HG02870 (cell line): Measurements from ENCODE around the gene IL6.
A peak's percentile ranks its signal among the peaks of the same experiment; 100 is the strongest.
"Not testable (repeated sequence)": the region's sequence is repeated elsewhere in the genome, so short reads cannot be mapped to it uniquely, and the experiment has no call there.

Source experiments
- ATAC-seq: cut with Tn5 transposase; IDR thresholded peaks from one replicate; pipeline ENCODE4 v1.9.1; 2021; ENCODE audit warnings: mild to moderate bottlenecking, moderate library complexity; ENCODE audit not compliant: unreplicated experiment

The IL6 gene

GRCh38 chr7:22726907-22727713 lies at the start of gene IL6:
Gene IL6, plus strand, starts transcription at chr7:22727200. Its CDS starts 63 bp downstream, at chr7:22727263.
- no peak for ATAC-seq

GRCh38 chr7:22677263-22677662 lies 49.7 kb upstream of the IL6 start:
- not testable (repeated sequence) for ATAC-seq

- ATAC-seq: no peak
These were observed 49.3 kb upstream of the IL6 start for GRCh38 chr7:22677680-22678079.

DNA sequence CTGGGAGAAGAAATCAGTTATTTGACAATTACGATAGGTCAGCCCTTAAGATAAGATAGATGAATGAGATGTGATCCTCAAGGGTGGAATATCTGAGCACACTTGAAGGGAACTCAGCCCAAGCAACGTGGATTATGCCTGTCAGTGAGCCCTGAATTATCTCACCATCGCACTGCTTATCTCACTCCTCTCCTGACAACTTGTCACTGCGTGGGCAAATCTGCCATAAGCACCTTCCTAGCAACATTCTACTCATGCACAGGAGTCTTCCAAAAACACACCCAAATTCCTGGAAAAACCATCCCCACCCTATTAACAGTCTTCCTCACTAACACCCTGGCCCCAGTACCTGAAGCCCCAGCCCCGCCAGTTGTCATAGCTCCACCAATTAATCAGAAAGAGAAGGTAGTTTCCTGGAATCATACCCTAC lies 46.5 kb upstream of the IL6 start:
- no peak for ATAC-seq

- ATAC-seq: no peak
These were observed 45.7 kb upstream of the IL6 start for GRCh38 chr7:22681312-22681711.

DNA sequence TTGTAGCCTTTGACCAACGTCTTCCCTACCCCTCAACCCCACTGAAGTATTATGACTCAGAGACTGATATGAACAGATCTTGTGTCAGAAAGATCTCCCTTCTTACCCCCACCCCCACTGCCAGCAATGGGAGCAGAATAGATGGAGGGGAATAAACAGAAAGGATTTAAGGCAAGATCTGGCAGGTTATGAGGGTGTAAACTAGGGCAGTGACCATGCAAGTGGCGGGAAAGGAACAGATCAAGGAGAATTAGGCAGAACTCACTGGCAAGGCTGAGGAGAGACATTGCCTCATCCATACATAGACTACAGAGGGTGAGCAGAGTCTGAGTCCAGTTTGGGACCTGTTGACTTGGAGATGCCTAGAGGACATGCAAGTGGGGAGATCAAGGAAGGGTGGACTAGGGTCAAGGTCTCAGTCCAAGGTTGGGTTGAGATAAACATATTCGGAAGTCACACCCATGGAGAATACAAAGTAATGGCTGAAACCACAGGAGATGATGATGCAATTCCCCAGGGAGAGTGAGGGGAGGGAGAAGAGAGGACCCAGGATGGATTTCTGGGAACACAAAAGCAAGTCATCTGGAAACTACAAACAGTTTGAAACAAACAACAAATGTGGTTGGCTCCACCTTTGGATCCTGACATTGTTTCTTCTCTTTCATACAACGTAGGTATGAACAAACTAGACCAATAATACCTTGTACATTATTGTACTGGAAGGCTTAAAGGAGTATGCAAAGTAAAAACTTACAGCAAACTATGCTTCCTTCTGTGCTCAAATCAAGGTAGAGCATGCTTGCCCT lies 44.9 kb upstream of the IL6 start:
- no peak for ATAC-seq

DNA sequence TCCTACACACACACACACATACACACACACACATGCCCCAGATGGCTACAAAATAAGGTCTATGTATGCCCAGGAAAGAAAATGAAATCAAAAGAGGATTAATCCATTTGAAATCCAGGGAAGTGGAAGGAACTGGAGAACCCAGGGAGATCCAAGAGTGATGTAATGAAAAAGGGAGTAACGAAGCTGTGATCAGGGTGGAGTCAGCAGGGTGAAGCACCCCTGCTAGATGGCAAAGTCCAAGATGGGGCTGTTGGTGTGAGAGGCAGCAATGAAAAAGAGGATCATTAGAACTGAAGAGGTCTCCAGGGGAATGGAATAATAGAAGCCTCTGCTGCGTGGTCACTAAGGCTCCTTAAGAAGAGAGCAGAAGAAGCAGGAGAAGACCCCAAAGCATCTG lies 43.6 kb upstream of the IL6 start:
- ATAC-seq: no peak

- no peak for ATAC-seq
These were observed 40.4 kb upstream of the IL6 start for GRCh38 chr7:22686620-22687019.

- ATAC-seq: no peak
These were observed 38.9 kb upstream of the IL6 start for GRCh38 chr7:22688084-22688483.

- ATAC-seq: not testable (repeated sequence)
These were observed 38.1 kb upstream of the IL6 start for GRCh38 chr7:22688934-22689333.

DNA sequence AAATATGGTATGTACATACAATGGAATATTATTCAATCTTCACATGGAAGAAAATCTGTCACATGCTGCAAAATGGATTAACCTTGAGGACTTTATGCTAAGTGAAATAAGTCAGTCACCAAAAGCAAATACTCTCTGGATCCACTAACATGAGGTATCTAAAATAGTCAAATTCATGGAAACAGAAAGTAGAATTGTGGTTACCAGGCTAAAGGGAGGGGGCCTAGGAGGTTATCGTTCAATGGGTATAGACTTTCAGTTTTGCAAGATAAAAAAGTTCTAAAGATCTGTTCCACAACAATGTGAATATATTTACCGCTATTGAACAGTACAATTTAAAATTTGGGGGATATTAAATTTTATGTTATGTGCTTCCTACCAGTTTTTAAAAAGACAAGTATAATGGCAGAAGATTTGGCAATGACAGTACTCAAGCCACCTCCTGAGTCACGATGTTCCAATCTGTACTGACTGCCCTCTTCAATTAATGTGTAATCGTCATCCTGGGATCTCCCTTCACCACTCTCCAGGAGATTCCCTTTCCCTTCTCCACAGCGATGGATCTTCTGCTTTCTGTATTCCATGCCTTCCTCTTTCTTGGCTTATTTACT lies 32.3 kb upstream of the IL6 start:
- ATAC-seq: no peak

DNA sequence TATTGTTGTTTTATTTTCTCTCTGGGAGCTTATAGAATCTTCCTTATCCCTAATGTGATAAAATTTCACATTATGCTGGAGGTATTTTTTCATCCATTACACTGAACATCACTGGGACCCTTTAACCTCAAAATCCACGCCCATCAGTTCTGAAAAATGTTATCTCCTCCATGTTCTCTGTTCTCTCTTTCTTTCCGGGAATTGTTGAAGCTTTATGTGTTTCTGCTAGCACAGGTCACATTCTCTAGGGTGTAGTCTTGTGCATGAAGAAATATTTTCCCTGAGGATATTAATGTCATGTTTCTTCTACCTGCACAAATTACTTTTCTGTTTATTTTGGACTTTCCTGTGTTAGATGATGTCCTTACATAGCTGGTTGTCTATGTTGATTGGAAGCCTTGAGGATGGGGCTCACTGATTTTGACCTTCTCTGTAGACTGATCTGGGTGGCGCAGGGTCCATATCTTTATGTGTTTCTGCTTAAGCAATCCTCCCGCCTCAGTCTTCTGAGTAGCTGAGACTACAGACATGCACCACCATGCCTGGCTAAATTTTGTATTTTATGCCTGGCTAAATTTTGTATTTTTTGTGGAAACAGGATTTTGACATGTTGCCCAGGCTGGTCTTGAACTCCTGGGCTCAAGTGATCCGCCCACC lies 31.4 kb upstream of the IL6 start:
- no peak for ATAC-seq

DNA sequence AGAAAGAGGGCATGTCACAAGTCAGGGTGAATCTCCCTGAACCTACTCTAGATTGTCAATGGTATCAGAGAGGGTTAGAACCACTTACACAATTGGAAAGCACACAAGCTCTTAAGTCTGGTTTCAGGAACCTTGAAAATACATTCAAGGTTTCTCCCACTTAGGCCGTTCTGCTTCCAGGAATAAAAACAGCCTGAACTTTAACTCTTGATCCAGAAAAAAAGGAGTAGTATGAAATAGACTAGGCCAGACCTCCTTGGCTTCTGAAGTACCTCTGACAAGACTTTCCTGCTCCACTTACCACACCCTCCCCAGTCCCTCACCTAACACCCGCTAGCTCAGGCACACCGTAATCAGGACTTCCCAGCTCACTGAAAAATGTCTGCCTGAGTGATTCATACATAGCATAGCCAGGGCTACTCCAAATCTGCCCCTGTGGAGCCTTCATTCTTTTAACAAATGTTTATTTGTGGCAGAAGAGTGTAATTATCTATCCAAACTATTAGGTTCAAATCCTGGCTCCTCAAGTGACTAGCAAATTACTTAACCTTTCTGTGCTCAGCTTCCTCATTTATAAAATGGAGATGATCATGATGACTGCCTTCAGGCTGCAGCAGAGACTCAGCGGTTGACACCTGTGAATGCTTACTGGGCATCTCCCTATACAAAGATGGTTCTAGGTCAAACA lies 30.3 kb upstream of the IL6 start:
- no peak for ATAC-seq

DNA sequence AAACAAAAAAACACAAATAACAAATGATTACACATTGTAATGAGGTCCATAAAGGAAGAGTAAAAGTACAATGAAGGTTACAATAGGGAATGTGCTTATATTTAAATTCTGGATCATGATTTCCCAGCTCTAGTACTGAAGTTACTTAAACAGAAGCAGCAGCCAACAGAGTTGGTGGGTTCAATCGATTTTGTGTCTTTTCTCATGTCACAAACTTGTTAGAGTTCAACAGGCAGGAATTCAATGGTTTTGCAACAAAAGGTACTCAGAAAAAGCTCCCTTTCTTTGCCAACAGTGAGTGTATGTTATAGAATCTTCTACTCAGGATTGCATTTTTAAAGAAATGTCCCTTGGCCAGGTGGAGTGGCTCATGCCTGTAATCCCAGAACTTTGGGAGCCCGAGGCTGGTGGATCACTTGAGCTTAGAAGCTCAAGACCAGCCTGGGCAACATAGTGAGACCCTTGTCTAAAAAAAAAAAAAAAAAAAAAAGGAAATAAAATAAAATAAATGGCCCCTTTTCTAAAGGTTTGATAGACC lies 29.6 kb upstream of the IL6 start:
- no peak for ATAC-seq

GRCh38 chr7:22697876-22698606 lies 29.0 kb upstream of the IL6 start:
- ATAC-seq: peak; percentile 91

GRCh38 chr7:22698767-22699166 lies 28.2 kb upstream of the IL6 start:
- no peak for ATAC-seq

- no peak for ATAC-seq
These were observed 26.4 kb upstream of the IL6 start for GRCh38 chr7:22700559-22701002.

GRCh38 chr7:22702516-22702915 lies 24.5 kb upstream of the IL6 start:
- no peak for ATAC-seq

DNA sequence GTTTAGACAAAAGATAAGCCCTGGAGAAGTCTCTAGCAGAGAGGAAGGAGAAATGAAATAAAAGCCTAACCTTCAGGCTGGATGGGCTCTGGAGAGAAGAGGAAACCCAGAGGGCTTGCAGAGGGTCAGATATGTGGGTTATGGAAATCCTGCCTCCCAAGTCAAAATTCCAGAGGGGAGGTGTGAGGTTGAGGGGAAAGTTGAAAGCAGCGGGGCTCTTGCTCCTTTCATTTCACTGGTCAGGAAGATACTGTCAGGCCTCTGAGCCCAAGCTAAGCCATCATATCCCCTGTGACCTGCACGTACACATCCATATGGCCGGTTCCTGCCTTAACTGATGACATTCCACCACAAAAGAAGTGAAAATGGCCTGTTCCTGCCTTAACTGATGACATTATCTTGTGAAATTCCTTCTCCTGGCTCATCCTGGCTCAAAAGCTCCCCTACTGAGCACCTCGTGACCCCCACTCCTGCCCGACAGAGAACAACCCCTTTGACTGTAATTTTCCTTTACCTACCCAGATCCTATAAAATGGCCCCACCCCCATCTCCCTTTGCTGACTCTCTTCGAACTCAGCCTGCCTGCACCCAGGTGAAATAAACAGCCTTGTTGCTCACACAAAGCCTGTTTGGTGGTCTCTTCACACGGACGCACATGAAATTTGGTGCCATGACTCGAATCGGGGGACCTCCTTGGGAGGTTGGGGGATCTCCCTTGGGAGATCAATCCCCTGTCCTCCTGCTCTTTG lies 23.7 kb upstream of the IL6 start:
- not testable (repeated sequence) for ATAC-seq
